SU-DHL-6 (cell line): ENCODE data around the gene PTBP3.

ENCODE experiments used
- H2AFZ ChIP-seq: fragments of 200-600 bp; sonication (generic); 2 replicates; pipeline ENCODE4 v1.6.1; 2014; ENCODE audit warnings: low read depth, mild to moderate bottlenecking, moderate library complexity, mixed read lengths, antibody characterized with exemption, low read length; ENCODE audit not compliant: severe bottlenecking
- H3F3A ChIP-seq: fragments of 200-600 bp; shearing (Covaris generic); 2 replicates; pipeline ENCODE4 v1.6.0; 2016; ENCODE audit warnings: antibody characterized with exemption, mild to moderate bottlenecking; ENCODE audit not compliant: insufficient read depth
- H3K27ac ChIP-seq: fragments of 200-600 bp; sonication (generic); 2 replicates; pipeline ENCODE4 v1.5.1; 2016; ENCODE audit warnings: low read depth, mild to moderate bottlenecking, low read length, moderate library complexity, mixed read lengths
- H3K27me3 ChIP-seq: fragments of 200-600 bp; sonication (generic), shearing (Covaris generic); 2 replicates; pipeline ENCODE4 v1.6.0; 2014; ENCODE audit warnings: mild to moderate bottlenecking, low read length
- H3K36me3 ChIP-seq: fragments of 200-600 bp; sonication (generic); 2 replicates; pipeline ENCODE4 v1.6.1; 2014; ENCODE audit warnings: mild to moderate bottlenecking, low read length, mixed read lengths
- H3K4me2 ChIP-seq: fragments of 300-600, 200-600 bp; shearing (Covaris generic), sonication (generic); 2 replicates; pipeline ENCODE4 v1.6.0; 2014; ENCODE audit warnings: low read length, low read depth, mild to moderate bottlenecking; ENCODE audit not compliant: poor library complexity, severe bottlenecking
- H3K4me3 ChIP-seq: fragments of 200-600 bp; sonication (generic); 2 replicates; pipeline ENCODE4 v1.5.1; 2014; ENCODE audit warnings: antibody characterized with exemption, low read length, mild to moderate bottlenecking, mixed read lengths; ENCODE audit not compliant: insufficient read depth, poor library complexity, severe bottlenecking
- H3K79me2 ChIP-seq: fragments of 200-600 bp; sonication (generic); 2 replicates; pipeline ENCODE4 v1.6.1; 2014; ENCODE audit warnings: mild to moderate bottlenecking, low read length, moderate library complexity; ENCODE audit not compliant: insufficient read depth
- H3K9ac ChIP-seq: fragments of 200-600 bp; sonication (generic); 2 replicates; pipeline ENCODE4 v1.7.0; 2014; ENCODE audit warnings: mild to moderate bottlenecking, low read length
- H3K9me2 ChIP-seq: fragments of 200-600 bp; sonication (generic); replicated peaks from 2 replicates; pipeline ENCODE4 v1.6.1; 2014; ENCODE audit warnings: low read length; ENCODE audit not compliant: insufficient read depth
- H3K9me3 ChIP-seq: fragments of 200-600 bp; sonication (generic); 2 replicates; pipeline ENCODE4 v1.6.1; 2014; ENCODE audit warnings: low read length, mixed read lengths; ENCODE audit not compliant: insufficient read depth
- H4K20me1 ChIP-seq: fragments of 200-600 bp; sonication (generic); 2 replicates; pipeline ENCODE4 v1.6.1; 2014; ENCODE audit warnings: low read depth, mild to moderate bottlenecking, antibody characterized with exemption, low read length, moderate library complexity, mixed read lengths
- EZH2phosphoT487 ChIP-seq: fragments of 200-600 bp; sonication (generic), shearing (Covaris generic); conservative IDR thresholded peaks from 2 replicates; pipeline ENCODE4 v1.6.1; 2018; ENCODE audit warnings: mild to moderate bottlenecking, antibody characterized with exemption, low read length, moderate library complexity, mixed read lengths
- TF ChIP-seq, protein P1 (sequence below): fragments of 200-600 bp; sonication (generic); IDR thresholded peaks from one replicate; pipeline ENCODE4 v1.5.1; 2017; ENCODE audit warnings: antibody characterized with exemption, mild to moderate bottlenecking, low read length, moderate library complexity; ENCODE audit not compliant: insufficient read depth, poor library complexity, severe bottlenecking

Gene PTBP3

GRCh38 chr9:112341730-112342129 is 8.3 kb upstream of the PTBP3 start:
- no peaks in the 10 kb centered on the region for H3K27me3 ChIP-seq
- no peak overlapping the region for H3K4me3 ChIP-seq
- H3K36me3 ChIP-seq, result no peaks in the 10 kb centered on the region
- H2AFZ ChIP-seq, result no peak overlapping the region
- H3K9me2 ChIP-seq, result no peaks in the 10 kb centered on the region
- TF ChIP-seq EZH2phosphoT487, result no peak
- TF ChIP-seq, protein P1, sequence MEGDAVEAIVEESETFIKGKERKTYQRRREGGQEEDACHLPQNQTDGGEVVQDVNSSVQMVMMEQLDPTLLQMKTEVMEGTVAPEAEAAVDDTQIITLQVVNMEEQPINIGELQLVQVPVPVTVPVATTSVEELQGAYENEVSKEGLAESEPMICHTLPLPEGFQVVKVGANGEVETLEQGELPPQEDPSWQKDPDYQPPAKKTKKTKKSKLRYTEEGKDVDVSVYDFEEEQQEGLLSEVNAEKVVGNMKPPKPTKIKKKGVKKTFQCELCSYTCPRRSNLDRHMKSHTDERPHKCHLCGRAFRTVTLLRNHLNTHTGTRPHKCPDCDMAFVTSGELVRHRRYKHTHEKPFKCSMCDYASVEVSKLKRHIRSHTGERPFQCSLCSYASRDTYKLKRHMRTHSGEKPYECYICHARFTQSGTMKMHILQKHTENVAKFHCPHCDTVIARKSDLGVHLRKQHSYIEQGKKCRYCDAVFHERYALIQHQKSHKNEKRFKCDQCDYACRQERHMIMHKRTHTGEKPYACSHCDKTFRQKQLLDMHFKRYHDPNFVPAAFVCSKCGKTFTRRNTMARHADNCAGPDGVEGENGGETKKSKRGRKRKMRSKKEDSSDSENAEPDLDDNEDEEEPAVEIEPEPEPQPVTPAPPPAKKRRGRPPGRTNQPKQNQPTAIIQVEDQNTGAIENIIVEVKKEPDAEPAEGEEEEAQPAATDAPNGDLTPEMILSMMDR, result no peak
- no peak overlapping the region for H3K4me2 ChIP-seq
- H3K79me2 ChIP-seq, result no peaks in the 10 kb centered on the region
- H3K9me3 ChIP-seq, result no peaks in the 10 kb centered on the region
- H3K9ac ChIP-seq, result no peak overlapping the region
- H3K27ac ChIP-seq, result no peak overlapping the region
- H4K20me1 ChIP-seq, result no peaks in the 10 kb centered on the region
- no peaks in the 10 kb centered on the region for H3F3A ChIP-seq

GRCh38 chr9:112339886-112340285 is 6.5 kb upstream of the PTBP3 start:
- no peak overlapping the region for H3K9ac ChIP-seq
- H3K27ac ChIP-seq, result no peak overlapping the region
- H2AFZ ChIP-seq, result no peak overlapping the region
- no peaks in the 10 kb centered on the region for H3K36me3 ChIP-seq
- no peaks in the 10 kb centered on the region for H3K79me2 ChIP-seq
- no peaks in the 10 kb centered on the region for H3K27me3 ChIP-seq
- no peaks in the 10 kb centered on the region for H3K9me2 ChIP-seq
- H4K20me1 ChIP-seq, result no peaks in the 10 kb centered on the region
- no peak overlapping the region for H3K4me2 ChIP-seq
- H3K9me3 ChIP-seq, result no peaks in the 10 kb centered on the region
- H3F3A ChIP-seq, result no peaks in the 10 kb centered on the region
- TF ChIP-seq EZH2phosphoT487, result no peak
- TF ChIP-seq, protein P1, result no peak
- no peak overlapping the region for H3K4me3 ChIP-seq

DNA sequence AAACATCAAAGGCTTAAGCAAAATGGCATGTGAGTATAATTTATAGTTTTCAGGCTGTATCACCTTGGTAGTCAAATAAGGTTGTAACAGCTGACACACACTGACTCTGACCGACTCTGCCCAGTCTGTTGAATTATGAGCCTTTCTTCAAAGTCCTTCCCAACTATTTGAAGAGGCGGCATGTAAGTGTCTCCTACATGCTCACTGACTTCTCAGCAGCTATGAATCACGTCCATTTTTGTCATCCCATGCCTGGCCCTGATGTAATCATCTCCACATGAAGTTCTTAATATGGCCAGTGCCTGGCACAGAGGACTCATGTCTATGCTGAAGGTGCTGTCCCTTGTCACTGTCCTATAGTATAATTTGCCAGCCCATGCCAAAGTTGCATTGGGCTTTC is 5.1 kb upstream of the PTBP3 start:
- no peaks in the 10 kb centered on the region for H3K36me3 ChIP-seq
- H3K9me2 ChIP-seq, result no peaks in the 10 kb centered on the region
- H3F3A ChIP-seq, result no peaks in the 10 kb centered on the region
- H3K79me2 ChIP-seq, result no peaks in the 10 kb centered on the region
- H3K27me3 ChIP-seq, result no peaks in the 10 kb centered on the region
- H4K20me1 ChIP-seq, result no peaks in the 10 kb centered on the region
- no peak overlapping the region for H2AFZ ChIP-seq
- H3K9ac ChIP-seq, result no peak overlapping the region
- H3K9me3 ChIP-seq, result no peaks in the 10 kb centered on the region
- H3K4me2 ChIP-seq, result no peak overlapping the region
- no peak overlapping the region for H3K4me3 ChIP-seq
- H3K27ac ChIP-seq, result no peak overlapping the region
- TF ChIP-seq EZH2phosphoT487, result no peak
- TF ChIP-seq, protein P1, result no peak

- no peaks in the 10 kb centered on the region for H3K36me3 ChIP-seq
- no peak overlapping the region for H2AFZ ChIP-seq
- TF ChIP-seq, protein P1, result no peak
- no peak for TF ChIP-seq EZH2phosphoT487
- no peak overlapping the region for H3K9ac ChIP-seq
- H3K27ac ChIP-seq, result no peak overlapping the region
- no peaks in the 10 kb centered on the region for H3K27me3 ChIP-seq
- H3K4me3 ChIP-seq, result no peak overlapping the region
- H3F3A ChIP-seq, result no peaks in the 10 kb centered on the region
- no peak overlapping the region for H3K4me2 ChIP-seq
- H3K9me3 ChIP-seq, result no peaks in the 10 kb centered on the region
- H3K79me2 ChIP-seq, result peaks cover 3% of the 10 kb centered on the region
- no peaks in the 10 kb centered on the region for H3K9me2 ChIP-seq
- H4K20me1 ChIP-seq, result no peaks in the 10 kb centered on the region
Measured at GRCh38 chr9:112337547-112337946, 4.1 kb upstream of the PTBP3 start.
